B cell (primary cell): ENCODE measurements around the gene TBC1D30. TPM values are rescaled to one million over a fixed set of nuclear protein-coding genes. Genes with fewer than 3 reads are reported as not detected.

ENCODE experiments used
- ATAC-seq: fragments of 200-7000 bp; cut with Tn5 transposase; one replicate; pipeline ENCODE4 v1.10.0; 2021; ENCODE audit warnings: low read depth, mild to moderate bottlenecking, moderate number of reproducible peaks, moderate library complexity
- CTCF ChIA-PET: fragments of 350-600 bp; sonication (Branson Sonifier 250); formaldehyde crosslinking; loops from one replicate; lab custom pipeline; 2021; ENCODE audit warnings: antibody characterized with exemption, inconsistent platforms; lab: Charles Lee
- POLR2A ChIA-PET: fragments of 350-600 bp; sonication (Branson Sonifier 250); formaldehyde crosslinking; loops from one replicate; lab custom pipeline; 2021; ENCODE audit warnings: antibody characterized with exemption; lab: Charles Lee
- DNase-seq: peaks from one replicate; pipeline ENCODE4 v3.0.0; 2013
- H2AFZ ChIP-seq: 2 replicates; pipeline ENCODE4 v1.6.1; 2012; ENCODE audit warnings: mild to moderate bottlenecking, low read depth, low read length; ENCODE audit not compliant: insufficient read depth, poor library complexity, severe bottlenecking
- H3K27ac ChIP-seq, 2 donors: 1 replicate in 1 of 2; 2 replicates in 1 of 2; pipeline ENCODE4 v1.5.1; 2012 to 2013; ENCODE audit warnings: low read length in 2 of 2, mild to moderate bottlenecking in 2 of 2, moderate library complexity in 1 of 2
- H3K27me3 ChIP-seq, 4 experiments: fragments of 200-600 bp in 1 of 4; sonication (generic) in 1 of 4; replicated peaks in 1 of 4; 1 replicate in 2 of 4; 2 replicates in 2 of 4; pipeline versions ENCODE4 v1.6.1 to v1.7.0; 2013 to 2016; ENCODE audit warnings: low read length in 3 of 4, mild to moderate bottlenecking in 2 of 4, mixed read lengths in 1 of 4, moderate library complexity in 1 of 4; ENCODE audit not compliant: insufficient read depth in 4 of 4, control insufficient read depth in 3 of 4; ENCODE audit errors: control extremely low read depth in 1 of 4
- H3K36me3 ChIP-seq, 2 experiments: replicated peaks in 1 of 2; 1 replicate in 1 of 2; 2 replicates in 1 of 2; pipeline versions ENCODE4 v1.6.1 to v1.7.1; 2013; ENCODE audit warnings: low read length in 1 of 2; ENCODE audit not compliant: insufficient read depth in 2 of 2, control insufficient read depth in 1 of 2; ENCODE audit errors: control extremely low read depth in 1 of 2, extremely low read depth in 1 of 2
- H3K4me1 ChIP-seq, 2 donors: fragments of 200-600 bp in 1 of 2; sonication (generic) in 1 of 2; 1 replicate in 1 of 2; 2 replicates in 1 of 2; pipeline versions ENCODE4 v1.5.1 to v1.6.1; 2013 to 2017; ENCODE audit warnings: low read length in 2 of 2; ENCODE audit not compliant: control insufficient read depth in 2 of 2, insufficient read depth in 2 of 2
- H3K4me2 ChIP-seq: replicated peaks from 2 replicates; pipeline ENCODE3; 2012; ENCODE audit warnings: mild to moderate bottlenecking, low read depth, low read length; ENCODE audit not compliant: poor library complexity, severe bottlenecking
- H3K4me3 ChIP-seq, 5 experiments: fragments of 200-600 bp in 1 of 5; sonication (generic) in 1 of 5; 1 replicate in 3 of 5; 2 replicates in 2 of 5; pipeline versions ENCODE4 v1.5.1 to v1.7.0; 2011 to 2016; ENCODE audit warnings: low read length in 4 of 5, mild to moderate bottlenecking in 4 of 5, low read depth in 2 of 5, control low read depth in 1 of 5, moderate library complexity in 1 of 5; ENCODE audit not compliant: insufficient read depth in 1 of 5; ENCODE audit errors: control extremely low read depth in 1 of 5, extremely low read depth in 1 of 5
- H3K79me2 ChIP-seq: fragments of 200-600 bp; sonication (generic); one replicate; pipeline ENCODE4 v1.6.0; 2016; ENCODE audit warnings: low read length; ENCODE audit not compliant: control insufficient read depth, insufficient read depth
- H3K9ac ChIP-seq: fragments of 200-600 bp; sonication (generic); 2 replicates; pipeline ENCODE4 v1.6.1; 2017; ENCODE audit warnings: mild to moderate bottlenecking, low read length, moderate library complexity
- H3K9me3 ChIP-seq, 3 donors: one replicate each; pipeline versions ENCODE4 v1.6.1 to v1.7.1; 2013; ENCODE audit warnings: low read length in 2 of 3; ENCODE audit not compliant: control insufficient read depth in 2 of 3, insufficient read depth in 1 of 3; ENCODE audit errors: control extremely low read depth in 1 of 3
- H4K20me1 ChIP-seq: 2 replicates; pipeline ENCODE4 v1.6.0; 2012; ENCODE audit warnings: mild to moderate bottlenecking, low read length; ENCODE audit not compliant: insufficient read depth, control insufficient read depth, poor library complexity, severe bottlenecking
- H3K27ac Mint-ChIP-seq: one replicate; pipeline ENCODE4 v1.8.0; 2021; ENCODE audit warnings: mixed read lengths
- H3K27me3 Mint-ChIP-seq: one replicate; pipeline ENCODE4 v1.8.0; 2021; ENCODE audit warnings: mixed read lengths
- H3K4me1 Mint-ChIP-seq: one replicate; pipeline ENCODE4 v1.8.0; 2021; ENCODE audit warnings: mixed read lengths
- H3K4me3 Mint-ChIP-seq: one replicate; pipeline ENCODE4 v1.8.0; 2021; ENCODE audit warnings: mixed read lengths
- H3K9me3 Mint-ChIP-seq: one replicate; pipeline ENCODE4 v1.8.0; 2022; ENCODE audit warnings: mixed read lengths; ENCODE audit not compliant: insufficient read depth
- CTCF ChIP-seq: fragments of 200-600 bp; IDR thresholded peaks from one replicate; pipeline ENCODE4 v1.8.0; 2022; ENCODE audit warnings: antibody characterized with exemption, mild to moderate bottlenecking
- EZH2 ChIP-seq: IDR thresholded peaks from 2 replicates; pipeline ENCODE4 v1.6.1; 2012; ENCODE audit warnings: borderline replicate concordance, low read depth, mild to moderate bottlenecking, moderate library complexity, low read length; ENCODE audit not compliant: insufficient read depth, poor library complexity, severe bottlenecking
- WGBS: methylation state at CpG from one replicate; pipeline ENCODE4 v1.1.5; 2013; ENCODE audit warnings: missing lambda C conversion rate; ENCODE audit not compliant: insufficient coverage; 5-methylcytosine and 5-hydroxymethylcytosine counted together
- intact Hi-C: fragments of 100-400 bp; cut with micrococcal nuclease; formaldehyde crosslinking; loops from one replicate; pipeline ENCODE4 v1.10.0; 2022
- polyA plus RNA-seq: library from polyadenylated mRNA; depleted of rRNA; stranded (reverse); fragments of >200 nt; gene quantifications from 2 replicates; pipeline ENCODE4 v1.2.3, GENCODE V29; 2012
- total RNA-seq, 2 donors: library from RNA; stranded (reverse); fragments of 120-200 nt in 1 of 2; gene quantifications; 1 replicate in 1 of 2; 2 replicates in 1 of 2; pipeline versions ENCODE4 v1.2.3 to v1.2.4, GENCODE V29; 2013 to 2022

Gene TBC1D30
- total and polyA plus RNA-seq, 2 donors (not counting 1 experiment from before 2014, with no cell fraction given): 0.06 to 0.10 TPM

GRCh38 chr12:64876388-64877071 lies 52.1 kb downstream of the TBC1D30 start:
- Histone ChIP-seq H3K4me3 (no peak overlapping the region), H4K20me1 (no peaks in the 10 kb centered on the region), H3K27me3 (peaks cover 0 to 3% (median 1%) of the 10 kb centered on the region in 4 experiments), H2AFZ (no peak overlapping the region), H3K4me2 (no peak overlapping the region), H3K9me3 (peaks cover 0 to 6% (median 2%) of the 10 kb centered on the region in 3 donors), H3K9ac (no peak overlapping the region), H3K27ac (no peak overlapping the region), H3K79me2 (no peaks in the 10 kb centered on the region), H3K36me3 (no peaks in the 10 kb centered on the region), H3K4me1 (no peaks in the 10 kb centered on the region)
- ChIA-PET POLR2A (no interaction called here), CTCF (interaction anchor here (1.4 kb wide), 1 partner anchor 15 kb away, joined by 6 read pairs; no protein-coding TSS in a partner anchor)
- no peak for TF ChIP-seq CTCF
- no peak for TF ChIP-seq EZH2
- peaks cover 2% of the 10 kb centered on the region for H3K9me3 Mint-ChIP-seq
- no peak overlapping the region for H3K27ac Mint-ChIP-seq
- peaks cover 5% of the 10 kb centered on the region for H3K27me3 Mint-ChIP-seq
- WGBS: 89% methylated on average over 8 of the region's 12 CpGs
- intact Hi-C loops: no loop called here
- no peak overlapping the region for H3K4me3 Mint-ChIP-seq
- H3K4me1 Mint-ChIP-seq: peaks cover 2% of the 10 kb centered on the region
- no peak for ATAC-seq
- no peak for DNase-seq

GRCh38 chr12:64877363-64878004 lies 53.0 kb downstream of the TBC1D30 start:
- H3K4me1 Mint-ChIP-seq: peaks cover 2% of the 10 kb centered on the region
- ChIA-PET POLR2A (no interaction called here), CTCF (interaction anchor here (1.3 kb wide), 1 partner anchor 10 kb away, joined by 3 read pairs; no protein-coding TSS in a partner anchor)
- Histone ChIP-seq H3K4me1 (no peaks in the 10 kb centered on the region), H3K9me3 (peaks cover 0 to 6% (median 2%) of the 10 kb centered on the region in 3 donors), H3K9ac (no peak overlapping the region), H3K4me3 (no peak overlapping the region), H4K20me1 (no peaks in the 10 kb centered on the region), H3K27ac (no peak overlapping the region), H2AFZ (no peak overlapping the region), H3K79me2 (no peaks in the 10 kb centered on the region), H3K27me3 (peaks cover 0 to 3% (median 1%) of the 10 kb centered on the region in 4 experiments), H3K4me2 (no peak overlapping the region), H3K36me3 (no peaks in the 10 kb centered on the region)
- DNase-seq (no peak), ATAC-seq (no peak)
- no peak overlapping the region for H3K4me3 Mint-ChIP-seq
- H3K27ac Mint-ChIP-seq: no peak overlapping the region
- intact Hi-C loops: no loop called here
- TF ChIP-seq CTCF (no peak), EZH2 (no peak)
- H3K9me3 Mint-ChIP-seq: peaks cover 2% of the 10 kb centered on the region
- H3K27me3 Mint-ChIP-seq: peaks cover 5% of the 10 kb centered on the region
- WGBS: no CpG with 5 or more reads among the region's 3 CpGs
